H9 (cell line): Measurements from ENCODE around the gene DCDC2C. TPM values are rescaled to one million over a fixed set of nuclear protein-coding genes. Genes with fewer than 3 reads are reported as not detected.
A peak's percentile ranks its signal among the peaks of the same experiment; 100 is the strongest.

Experiments used
- DNase-seq: peaks from one replicate; pipeline ENCODE4 v3.0.0-alpha.2; 2017
- H2AFZ ChIP-seq: one replicate; pipeline ENCODE4 v1.6.1; 2013; ENCODE audit warnings: mild to moderate bottlenecking, low read length, control low read depth, moderate library complexity
- H2AK5ac ChIP-seq: 2 replicates; pipeline ENCODE4 v1.6.1; 2013; ENCODE audit warnings: low read length, control low read depth, mixed read lengths; ENCODE audit not compliant: insufficient read length
- H2BK120ac ChIP-seq: one replicate; pipeline ENCODE4 v1.6.1; 2013; ENCODE audit warnings: low read depth, mild to moderate bottlenecking, low read length, control low read depth, inconsistent platforms; ENCODE audit not compliant: poor library complexity, severe bottlenecking
- H2BK12ac ChIP-seq: 2 replicates; pipeline ENCODE4 v1.6.1; 2013; ENCODE audit warnings: low read length, control low read depth, mixed read lengths, low read depth; ENCODE audit not compliant: insufficient read length
- H2BK15ac ChIP-seq: 2 replicates; pipeline ENCODE4 v1.6.1; 2013; ENCODE audit warnings: low read depth, low read length, control low read depth
- H2BK20ac ChIP-seq: one replicate; pipeline ENCODE4 v1.6.1; 2013; ENCODE audit warnings: low read depth, mild to moderate bottlenecking, low read length, control low read depth, inconsistent platforms; ENCODE audit not compliant: poor library complexity, severe bottlenecking
- H2BK5ac ChIP-seq: 2 replicates; pipeline ENCODE4 v1.6.1; 2013; ENCODE audit warnings: low read length, control low read depth, mixed read lengths; ENCODE audit not compliant: insufficient read length
- H3K14ac ChIP-seq: 2 replicates; pipeline ENCODE4 v1.6.1; 2013; ENCODE audit warnings: low read length, control low read depth; ENCODE audit not compliant: insufficient read depth
- H3K18ac ChIP-seq: 2 replicates; pipeline ENCODE4 v1.6.1; 2013; ENCODE audit warnings: low read depth, mild to moderate bottlenecking, mixed read lengths, low read length, control low read depth; ENCODE audit not compliant: insufficient read length
- H3K23ac ChIP-seq: 2 replicates; pipeline ENCODE4 v1.6.1; 2013; ENCODE audit warnings: low read length, control low read depth, mixed read lengths, low read depth; ENCODE audit not compliant: insufficient read length
- H3K23me2 ChIP-seq: 2 replicates; pipeline ENCODE4 v1.6.1; 2013; ENCODE audit warnings: low read depth, mild to moderate bottlenecking, mixed read lengths, low read length, control low read depth; ENCODE audit not compliant: insufficient read length, poor library complexity, severe bottlenecking
- H3K27ac ChIP-seq: 2 replicates; pipeline ENCODE4 v1.5.1; 2013; ENCODE audit warnings: low read length, control low read depth, mixed read lengths, low read depth; ENCODE audit not compliant: insufficient read length
- H3K27me3 ChIP-seq: 2 replicates; pipeline ENCODE4 v1.6.1; 2013; ENCODE audit warnings: low read length, control low read depth, inconsistent platforms; ENCODE audit not compliant: insufficient read depth
- H3K4ac ChIP-seq: 2 replicates; pipeline ENCODE4 v1.6.1; 2013; ENCODE audit warnings: low read depth, mild to moderate bottlenecking, control low read depth, inconsistent platforms, low read length, moderate library complexity
- H3K4me1 ChIP-seq: 2 replicates; pipeline ENCODE4 v1.6.1; 2013; ENCODE audit warnings: low read length, control low read depth, inconsistent platforms; ENCODE audit not compliant: insufficient read depth
- H3K4me2 ChIP-seq: 2 replicates; pipeline ENCODE4 v1.6.1; 2013; ENCODE audit warnings: low read length, control low read depth, mixed read lengths; ENCODE audit not compliant: insufficient read length, insufficient read depth
- H3K56ac ChIP-seq: 2 replicates; pipeline ENCODE4 v1.6.1; 2013; ENCODE audit warnings: low read depth, mild to moderate bottlenecking, mixed read lengths, low read length, control low read depth; ENCODE audit not compliant: insufficient read length
- H3K79me1 ChIP-seq: 2 replicates; pipeline ENCODE4 v1.6.1; 2013; ENCODE audit warnings: low read depth, mild to moderate bottlenecking, moderate library complexity, low read length, control low read depth, inconsistent platforms; ENCODE audit not compliant: insufficient read depth, poor library complexity, severe bottlenecking
- H3K79me2 ChIP-seq: 2 replicates; pipeline ENCODE4 v1.6.1; 2013; ENCODE audit warnings: low read length, control low read depth, inconsistent platforms; ENCODE audit not compliant: insufficient read depth
- H3K9ac ChIP-seq: 2 replicates; pipeline ENCODE4 v1.6.1; 2013; ENCODE audit warnings: low read length, control low read depth, mixed read lengths; ENCODE audit not compliant: insufficient read length; ENCODE audit errors: extremely low read depth
- H3K9me3 ChIP-seq: one replicate; pipeline ENCODE4 v1.6.1; 2013; ENCODE audit warnings: low read depth, low read length, inconsistent platforms; ENCODE audit not compliant: control insufficient read depth
- H3T11ph ChIP-seq: one replicate; pipeline ENCODE4 v1.6.1; 2013; ENCODE audit warnings: mild to moderate bottlenecking, low read length, control low read depth, inconsistent platforms
- H4K20me1 ChIP-seq: one replicate; pipeline ENCODE4 v1.6.1; 2013; ENCODE audit not compliant: control insufficient read depth, insufficient read length, insufficient read depth
- H4K5ac ChIP-seq: 2 replicates; pipeline ENCODE4 v1.6.1; 2013; ENCODE audit warnings: low read depth, mild to moderate bottlenecking, mixed read lengths, low read length, control low read depth; ENCODE audit not compliant: insufficient read length
- H4K8ac ChIP-seq: replicated peaks from 2 replicates; pipeline ENCODE4 v1.6.1; 2013; ENCODE audit warnings: low read length, control low read depth, mixed read lengths, low read depth; ENCODE audit not compliant: insufficient read length
- H4K91ac ChIP-seq: 2 replicates; pipeline ENCODE4 v1.6.1; 2013; ENCODE audit warnings: low read depth, mild to moderate bottlenecking, moderate library complexity, mixed read lengths, low read length, control low read depth; ENCODE audit not compliant: insufficient read length
- H3K27ac Mint-ChIP-seq, 3 experiments: 2 replicates in 2 of 3; 3 replicates in 1 of 3; pipeline ENCODE4 v1.8.0; 2020 to 2021; ENCODE audit warnings: mixed read lengths in 3 of 3, mild to moderate bottlenecking in 1 of 3, moderate library complexity in 1 of 3
- H3K27me3 Mint-ChIP-seq: 2 replicates; pipeline ENCODE4 v1.8.0; 2021; ENCODE audit warnings: low read depth, mild to moderate bottlenecking, moderate library complexity, mixed read lengths
- H3K36me3 Mint-ChIP-seq, 3 experiments: 2 replicates in 2 of 3; 3 replicates in 1 of 3; pipeline ENCODE4 v1.8.0; 2020 to 2021; ENCODE audit warnings: low read depth in 3 of 3, mixed read lengths in 3 of 3; ENCODE audit not compliant: insufficient read depth in 1 of 3
- H3K4me1 Mint-ChIP-seq, 2 experiments: 2 replicates each; pipeline ENCODE4 v1.8.0; 2020; ENCODE audit warnings: mixed read lengths in 2 of 2
- H3K4me3 Mint-ChIP-seq, 2 experiments: 2 replicates in 1 of 2; 3 replicates in 1 of 2; pipeline ENCODE4 v1.8.0; 2020 to 2021; ENCODE audit warnings: mild to moderate bottlenecking in 2 of 2, mixed read lengths in 2 of 2, moderate library complexity in 1 of 2
- H3K9me3 Mint-ChIP-seq, 2 experiments: 2 replicates in 1 of 2; 3 replicates in 1 of 2; pipeline ENCODE4 v1.8.0; 2020; ENCODE audit warnings: mild to moderate bottlenecking in 2 of 2, mixed read lengths in 2 of 2, moderate library complexity in 1 of 2
- CTCF ChIP-seq: fragments of 200-600 bp; sonication (generic); conservative IDR thresholded peaks from 3 replicates; pipeline ENCODE4 v1.8.0; 2021; ENCODE audit warnings: antibody characterized with exemption, mild to moderate bottlenecking
- WGBS: extraction: QIAGEN DNeasy Blood & Tissue Kit; methylation state at CpG from one replicate; pipeline ENCODE4 v1.1.7; 2013; ENCODE audit warnings: missing lambda C conversion rate, low lambda C conversion rate, mixed read lengths; ENCODE audit not compliant: insufficient read length; ENCODE audit errors: extremely low coverage; 5-methylcytosine and 5-hydroxymethylcytosine counted together
- total RNA-seq: library from RNA; stranded (reverse); gene quantifications from 2 replicates; pipeline ENCODE4 v1.2.1, GENCODE V29; 2021

Gene DCDC2C
- total RNA-seq, 1 experiment from 2014 or later = not detected

DNA sequence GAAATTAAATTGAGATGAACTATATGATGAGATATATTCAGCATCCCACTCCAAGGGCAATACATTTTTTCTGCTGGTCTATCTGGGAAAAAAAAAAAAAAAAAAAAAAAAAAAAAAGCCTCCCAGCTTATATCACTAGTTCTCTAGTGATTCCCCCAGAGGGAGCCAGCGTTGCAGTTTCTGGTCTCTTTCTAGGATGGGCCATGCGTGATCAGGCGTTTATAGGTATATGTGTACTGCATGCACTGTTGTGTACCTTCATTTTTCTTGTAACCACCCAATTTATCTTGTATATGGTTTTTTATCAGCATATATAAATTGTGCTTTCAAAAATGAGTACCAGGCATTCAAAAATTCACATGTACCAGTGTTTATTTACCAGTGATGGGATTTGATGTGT is 35.1 kb downstream of the DCDC2C start:
- Histone ChIP-seq H2BK120ac (no peak overlapping the region), H2BK5ac (no peak overlapping the region), H3K9me3 (no peaks in the 10 kb centered on the region), H3K14ac (no peak overlapping the region), H3K18ac (no peak overlapping the region), H2BK15ac (no peak overlapping the region), H3K27ac (no peak overlapping the region), H3K4me1 (no peaks in the 10 kb centered on the region), H3K9ac (no peak overlapping the region), H4K8ac (no peak overlapping the region), H3K4ac (no peak overlapping the region), H4K91ac (no peak overlapping the region), H2AFZ (no peak overlapping the region), H3K79me1 (no peaks in the 10 kb centered on the region), H3T11ph (no peak overlapping the region), H3K23ac (no peak overlapping the region), H2BK20ac (no peak overlapping the region), H4K20me1 (no peaks in the 10 kb centered on the region), H2AK5ac (no peak overlapping the region), H3K56ac (no peak overlapping the region), H3K27me3 (no peaks in the 10 kb centered on the region), H4K5ac (no peak overlapping the region), H2BK12ac (no peak overlapping the region), H3K4me2 (no peak overlapping the region), H3K23me2 (no peaks in the 10 kb centered on the region), H3K79me2 (no peaks in the 10 kb centered on the region)
- H3K27me3 Mint-ChIP-seq = peaks cover 9% of the 10 kb centered on the region
- no CpG with 5 or more reads among the region's 3 CpGs for WGBS
- TF ChIP-seq CTCF = peak; percentile 65
- no peaks in the 10 kb centered on the region; a peak in 1 of 7 replicates for H3K36me3 Mint-ChIP-seq
- peak; percentile 50 for DNase-seq
- no peak overlapping the region for H3K27ac Mint-ChIP-seq
- H3K9me3 Mint-ChIP-seq = no peaks in the 10 kb centered on the region
- H3K4me3 Mint-ChIP-seq = no peak overlapping the region
- H3K4me1 Mint-ChIP-seq = no peaks in the 10 kb centered on the region; a peak in 1 of 4 replicates
